ENCODE results near the gene ANGPT4. TPM values are rescaled to one million over a fixed set of nuclear protein-coding genes. Genes with fewer than 3 reads are reported as not detected.

Gene ANGPT4
- total RNA-seq, 4 donors from 2014 or later, result 0.56 to 2.1 (median 0.71) TPM

DNA sequence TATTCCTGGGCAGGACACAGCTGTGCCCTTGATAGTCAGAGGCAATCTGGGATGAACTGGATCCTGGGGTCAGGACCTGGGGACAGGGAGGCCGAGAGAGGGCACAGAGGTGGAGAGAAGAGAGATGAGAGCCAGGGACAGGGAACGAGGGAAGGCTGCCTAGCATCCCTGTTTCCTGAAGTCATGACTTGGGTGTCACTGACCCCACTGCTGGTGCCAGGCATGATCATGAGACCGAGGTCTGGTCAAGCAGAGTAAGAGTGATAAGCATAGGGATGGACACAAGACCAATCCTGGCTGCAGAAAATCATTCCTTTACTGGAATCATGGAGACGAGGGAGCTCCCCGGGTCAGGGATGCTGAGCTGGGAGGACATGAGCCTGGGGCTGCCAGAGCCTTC, 46.5 kb downstream of the ANGPT4 start:
- no peak for DNase-seq (ENCODE audit: low spot score in 2 of 2)
- Histone ChIP-seq H3K4me1 (peaks cover 4% of the 10 kb centered on the region), H3K36me3 (no peaks in the 10 kb centered on the region), H3K27me3 (no peaks in the 10 kb centered on the region), H3K4me3 (no peak overlapping the region), H3K27ac (no peak overlapping the region), H3K9me3 (no peaks in the 10 kb centered on the region)
- WGBS, result 76% methylated on average over 5 of the region's 5 CpGs
- TF ChIP-seq POLR2A (IDR thresholded peaks at IDR 0.05), result no peak
- TF ChIP-seq, protein P1, sequence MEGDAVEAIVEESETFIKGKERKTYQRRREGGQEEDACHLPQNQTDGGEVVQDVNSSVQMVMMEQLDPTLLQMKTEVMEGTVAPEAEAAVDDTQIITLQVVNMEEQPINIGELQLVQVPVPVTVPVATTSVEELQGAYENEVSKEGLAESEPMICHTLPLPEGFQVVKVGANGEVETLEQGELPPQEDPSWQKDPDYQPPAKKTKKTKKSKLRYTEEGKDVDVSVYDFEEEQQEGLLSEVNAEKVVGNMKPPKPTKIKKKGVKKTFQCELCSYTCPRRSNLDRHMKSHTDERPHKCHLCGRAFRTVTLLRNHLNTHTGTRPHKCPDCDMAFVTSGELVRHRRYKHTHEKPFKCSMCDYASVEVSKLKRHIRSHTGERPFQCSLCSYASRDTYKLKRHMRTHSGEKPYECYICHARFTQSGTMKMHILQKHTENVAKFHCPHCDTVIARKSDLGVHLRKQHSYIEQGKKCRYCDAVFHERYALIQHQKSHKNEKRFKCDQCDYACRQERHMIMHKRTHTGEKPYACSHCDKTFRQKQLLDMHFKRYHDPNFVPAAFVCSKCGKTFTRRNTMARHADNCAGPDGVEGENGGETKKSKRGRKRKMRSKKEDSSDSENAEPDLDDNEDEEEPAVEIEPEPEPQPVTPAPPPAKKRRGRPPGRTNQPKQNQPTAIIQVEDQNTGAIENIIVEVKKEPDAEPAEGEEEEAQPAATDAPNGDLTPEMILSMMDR (IDR thresholded peaks at IDR 0.05), result no peak
- no peak for TF ChIP-seq EP300 (IDR thresholded peaks at IDR 0.05)
- no peak for TF ChIP-seq POLR2AphosphoS5 (IDR thresholded peaks at IDR 0.05)

DNA sequence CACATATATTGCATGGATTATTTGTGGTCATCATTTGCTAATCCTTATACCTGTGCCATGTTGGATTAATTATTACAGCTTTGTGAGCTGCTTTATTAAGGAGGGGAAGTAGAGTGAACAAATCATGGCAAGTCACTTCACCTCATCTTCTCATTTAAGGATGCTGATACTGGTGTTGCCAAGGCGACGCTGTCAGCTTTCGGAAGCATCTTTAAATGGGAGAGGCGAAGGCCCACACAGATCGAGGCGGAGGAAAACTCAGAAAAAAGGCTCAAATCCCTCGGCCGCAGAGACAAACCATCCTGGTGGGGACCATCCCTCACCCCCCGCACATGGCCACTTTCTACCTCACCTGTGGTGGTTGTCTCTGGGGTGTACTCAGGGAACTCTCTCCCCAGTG, 47.9 kb downstream of the ANGPT4 start:
- no peaks in the 10 kb centered on the region for H3K27me3 ChIP-seq
- H3K4me1 ChIP-seq, result no peaks in the 10 kb centered on the region
- TF ChIP-seq POLR2AphosphoS5 (IDR thresholded peaks at IDR 0.05) (no peak), POLR2A (IDR thresholded peaks at IDR 0.05) (no peak), EP300 (IDR thresholded peaks at IDR 0.05) (no peak)
- TF ChIP-seq, protein P1 (IDR thresholded peaks at IDR 0.05), result no peak
- H3K27ac ChIP-seq, result no peak overlapping the region
- no peak overlapping the region for H3K4me3 ChIP-seq
- H3K9me3 ChIP-seq, result no peaks in the 10 kb centered on the region
- no peak for DNase-seq (ENCODE audit: low spot score in 2 of 2)
- no peaks in the 10 kb centered on the region for H3K36me3 ChIP-seq
- 86% methylated on average over 9 of the region's 9 CpGs for WGBS

DNA sequence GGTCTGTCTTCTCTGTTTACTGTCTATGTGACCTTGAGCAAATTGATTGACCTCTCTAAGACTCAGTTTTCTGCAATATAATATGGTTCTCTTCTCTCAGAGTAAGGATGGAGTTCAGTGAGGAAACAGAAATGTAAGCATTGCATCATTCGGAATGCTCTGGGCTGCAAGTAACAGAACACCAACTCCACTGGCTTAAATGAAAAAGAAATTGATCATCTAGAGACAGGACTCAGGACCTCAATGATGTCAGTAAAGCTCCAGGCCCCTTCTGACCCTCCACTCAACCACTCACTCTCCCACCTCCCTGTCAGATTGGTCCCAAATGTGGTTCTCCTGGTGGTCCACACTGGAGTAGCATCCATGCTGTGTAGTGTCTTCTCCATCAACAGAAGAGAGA, 50.7 kb downstream of the ANGPT4 start:
- no peaks in the 10 kb centered on the region for H3K9me3 ChIP-seq
- H3K27me3 ChIP-seq, result no peaks in the 10 kb centered on the region
- H3K27ac ChIP-seq, result no peak overlapping the region
- no peaks in the 10 kb centered on the region for H3K4me1 ChIP-seq
- TF ChIP-seq, protein P1 (IDR thresholded peaks at IDR 0.05), result no peak
- TF ChIP-seq POLR2A (IDR thresholded peaks at IDR 0.05), result no peak
- TF ChIP-seq POLR2AphosphoS5 (IDR thresholded peaks at IDR 0.05), result no peak
- no peak for TF ChIP-seq EP300 (IDR thresholded peaks at IDR 0.05)
- H3K4me3 ChIP-seq, result no peak overlapping the region
- H3K36me3 ChIP-seq, result no peaks in the 10 kb centered on the region
- no peak for DNase-seq (ENCODE audit: low spot score in 2 of 2)
- 100% methylated on average over 1 of the region's 1 CpG for WGBS

DNA sequence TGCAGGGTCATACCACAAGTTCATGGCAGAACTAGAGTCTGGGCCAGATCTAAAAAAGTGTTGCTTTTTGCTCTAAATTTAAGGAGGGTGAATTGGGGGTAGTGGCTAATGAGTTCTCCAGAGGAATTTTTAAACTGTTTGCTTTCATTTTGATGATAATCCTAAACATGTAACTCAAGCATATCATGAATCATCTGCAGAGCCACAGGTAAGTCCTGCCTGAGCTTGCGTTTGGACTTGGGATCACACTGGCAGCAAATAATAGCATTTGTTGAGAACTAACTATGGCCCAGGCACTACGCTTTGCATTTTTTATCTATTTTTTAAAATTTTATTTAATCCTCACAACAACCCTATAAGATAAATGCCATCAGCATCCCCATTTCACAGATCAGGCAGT, 55.2 kb downstream of the ANGPT4 start:
- 78% methylated on average over 2 of the region's 2 CpGs for WGBS
- no peaks in the 10 kb centered on the region for H3K36me3 ChIP-seq
- peaks cover 16% of the 10 kb centered on the region for H3K4me1 ChIP-seq
- no peak for TF ChIP-seq POLR2A (IDR thresholded peaks at IDR 0.05)
- TF ChIP-seq, protein P1 (IDR thresholded peaks at IDR 0.05), result no peak
- no peak for TF ChIP-seq EP300 (IDR thresholded peaks at IDR 0.05)
- no peak for TF ChIP-seq POLR2AphosphoS5 (IDR thresholded peaks at IDR 0.05)
- H3K27me3 ChIP-seq, result no peaks in the 10 kb centered on the region
- no peak overlapping the region for H3K27ac ChIP-seq
- no peak for DNase-seq (ENCODE audit: low spot score in 2 of 2)
- H3K4me3 ChIP-seq, result no peak overlapping the region
- H3K9me3 ChIP-seq, result no peaks in the 10 kb centered on the region

DNA sequence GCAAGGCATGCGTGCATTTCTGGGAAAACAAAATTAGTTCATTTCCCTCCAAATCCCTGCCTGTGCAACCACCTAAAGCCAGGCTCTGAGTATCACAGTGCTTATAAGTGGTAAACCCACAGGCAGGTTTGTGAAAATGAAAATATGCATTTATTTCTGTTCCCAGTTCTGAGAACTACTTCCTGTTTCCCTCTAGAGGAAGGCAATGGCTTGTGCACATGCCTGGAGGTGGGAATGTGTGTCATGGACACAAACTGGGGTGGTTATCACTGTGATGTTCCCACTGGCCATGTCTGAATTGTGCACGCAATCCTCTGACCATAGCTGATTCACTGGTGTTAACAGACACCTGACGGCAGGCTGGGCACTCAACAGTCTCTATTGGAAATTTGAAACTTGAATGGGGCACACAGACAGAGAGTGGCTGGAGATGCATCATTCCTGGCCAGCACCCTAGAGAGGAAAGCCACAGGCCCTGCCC, 56.3 kb downstream of the ANGPT4 start:
- DNase-seq (ENCODE audit: low spot score in 2 of 2), result no peak
- peaks cover 27% of the 10 kb centered on the region for H3K4me1 ChIP-seq
- no peak overlapping the region for H3K27ac ChIP-seq
- 42% methylated on average over 2 of the region's 3 CpGs for WGBS
- no peak overlapping the region for H3K4me3 ChIP-seq
- TF ChIP-seq POLR2AphosphoS5 (IDR thresholded peaks at IDR 0.05) (no peak), POLR2A (IDR thresholded peaks at IDR 0.05) (no peak), EP300 (IDR thresholded peaks at IDR 0.05) (no peak)
- TF ChIP-seq, protein P1 (IDR thresholded peaks at IDR 0.05), result no peak
- H3K27me3 ChIP-seq, result no peaks in the 10 kb centered on the region
- no peaks in the 10 kb centered on the region for H3K9me3 ChIP-seq
- no peaks in the 10 kb centered on the region for H3K36me3 ChIP-seq

Data from suprapubic skin (tissue), 4 donors.